ENCODE data around the gene GJB4.

GJB4 gene

DNA sequence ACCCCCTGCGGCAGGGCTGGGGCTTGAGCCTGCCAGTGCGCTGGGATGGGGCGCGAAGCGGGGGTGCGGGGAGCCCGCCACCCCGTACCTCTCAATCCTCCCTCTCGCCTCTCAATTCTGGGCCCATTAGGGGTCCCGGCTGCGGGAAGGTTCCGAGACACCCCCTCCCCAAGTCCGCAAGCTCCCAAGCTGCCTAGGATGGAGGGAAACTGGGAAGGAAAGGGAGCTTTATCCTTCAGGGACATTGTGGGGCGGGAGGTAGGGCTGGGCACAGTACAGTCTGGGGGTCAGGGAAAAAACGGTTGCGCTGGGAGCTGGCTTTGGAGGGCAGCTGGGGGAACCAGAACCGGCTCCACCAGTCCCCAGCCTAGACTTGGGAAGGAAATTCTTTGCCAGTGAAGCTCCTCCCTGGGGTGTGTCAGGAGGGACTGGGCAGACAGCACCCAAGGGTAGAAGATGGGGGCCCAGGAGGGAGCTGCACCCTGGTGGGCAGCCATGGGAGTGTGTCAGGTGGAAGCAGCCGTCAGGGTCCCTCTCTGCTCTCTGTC is 22.4 kb downstream of the GJB4 start:
- DNase-seq (ENCODE audit: insufficient read length, low spot score) (no peak), FAIRE-seq (no peak)
- TF ChIP-seq, protein P1, sequence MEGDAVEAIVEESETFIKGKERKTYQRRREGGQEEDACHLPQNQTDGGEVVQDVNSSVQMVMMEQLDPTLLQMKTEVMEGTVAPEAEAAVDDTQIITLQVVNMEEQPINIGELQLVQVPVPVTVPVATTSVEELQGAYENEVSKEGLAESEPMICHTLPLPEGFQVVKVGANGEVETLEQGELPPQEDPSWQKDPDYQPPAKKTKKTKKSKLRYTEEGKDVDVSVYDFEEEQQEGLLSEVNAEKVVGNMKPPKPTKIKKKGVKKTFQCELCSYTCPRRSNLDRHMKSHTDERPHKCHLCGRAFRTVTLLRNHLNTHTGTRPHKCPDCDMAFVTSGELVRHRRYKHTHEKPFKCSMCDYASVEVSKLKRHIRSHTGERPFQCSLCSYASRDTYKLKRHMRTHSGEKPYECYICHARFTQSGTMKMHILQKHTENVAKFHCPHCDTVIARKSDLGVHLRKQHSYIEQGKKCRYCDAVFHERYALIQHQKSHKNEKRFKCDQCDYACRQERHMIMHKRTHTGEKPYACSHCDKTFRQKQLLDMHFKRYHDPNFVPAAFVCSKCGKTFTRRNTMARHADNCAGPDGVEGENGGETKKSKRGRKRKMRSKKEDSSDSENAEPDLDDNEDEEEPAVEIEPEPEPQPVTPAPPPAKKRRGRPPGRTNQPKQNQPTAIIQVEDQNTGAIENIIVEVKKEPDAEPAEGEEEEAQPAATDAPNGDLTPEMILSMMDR (IDR thresholded peaks at IDR 0.05; ENCODE audit: insufficient read depth, missing control alignments): no peak

DNA sequence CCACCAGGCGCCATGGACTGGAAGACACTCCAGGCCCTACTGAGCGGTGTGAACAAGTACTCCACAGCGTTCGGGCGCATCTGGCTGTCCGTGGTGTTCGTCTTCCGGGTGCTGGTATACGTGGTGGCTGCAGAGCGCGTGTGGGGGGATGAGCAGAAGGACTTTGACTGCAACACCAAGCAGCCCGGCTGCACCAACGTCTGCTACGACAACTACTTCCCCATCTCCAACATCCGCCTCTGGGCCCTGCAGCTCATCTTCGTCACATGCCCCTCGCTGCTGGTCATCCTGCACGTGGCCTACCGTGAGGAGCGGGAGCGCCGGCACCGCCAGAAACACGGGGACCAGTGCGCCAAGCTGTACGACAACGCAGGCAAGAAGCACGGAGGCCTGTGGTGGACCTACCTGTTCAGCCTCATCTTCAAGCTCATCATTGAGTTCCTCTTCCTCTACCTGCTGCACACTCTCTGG is 25.2 kb downstream of the GJB4 start:
- TF ChIP-seq, protein P1 (IDR thresholded peaks at IDR 0.05; ENCODE audit: insufficient read depth, missing control alignments): no peak
- FAIRE-seq: no peak

DNA sequence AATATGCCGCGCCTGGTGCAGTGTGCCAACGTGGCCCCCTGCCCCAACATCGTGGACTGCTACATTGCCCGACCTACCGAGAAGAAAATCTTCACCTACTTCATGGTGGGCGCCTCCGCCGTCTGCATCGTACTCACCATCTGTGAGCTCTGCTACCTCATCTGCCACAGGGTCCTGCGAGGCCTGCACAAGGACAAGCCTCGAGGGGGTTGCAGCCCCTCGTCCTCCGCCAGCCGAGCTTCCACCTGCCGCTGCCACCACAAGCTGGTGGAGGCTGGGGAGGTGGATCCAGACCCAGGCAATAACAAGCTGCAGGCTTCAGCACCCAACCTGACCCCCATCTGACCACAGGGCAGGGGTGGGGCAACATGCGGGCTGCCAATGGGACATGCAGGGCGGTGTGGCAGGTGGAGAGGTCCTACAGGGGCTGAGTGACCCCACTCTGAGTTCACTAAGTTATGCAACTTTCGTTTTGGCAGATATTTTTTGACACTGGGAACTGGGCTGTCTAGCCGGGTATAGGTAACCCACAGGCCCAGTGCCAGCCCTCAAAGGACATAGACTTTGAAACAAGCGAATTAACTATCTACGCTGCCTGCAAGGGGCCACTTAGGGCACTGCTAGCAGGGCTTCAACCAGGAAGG is 25.8 kb downstream of the GJB4 start:
- DNase-seq (ENCODE audit: insufficient read length, low spot score) (no peak), FAIRE-seq (no peak)
- TF ChIP-seq, protein P1 (IDR thresholded peaks at IDR 0.05; ENCODE audit: insufficient read depth, missing control alignments): no peak

More for the DNA sequence above, 25.2 kb downstream of the GJB4 start:
- no peak for DNase-seq (ENCODE audit: insufficient read length, low spot score)

DNA sequence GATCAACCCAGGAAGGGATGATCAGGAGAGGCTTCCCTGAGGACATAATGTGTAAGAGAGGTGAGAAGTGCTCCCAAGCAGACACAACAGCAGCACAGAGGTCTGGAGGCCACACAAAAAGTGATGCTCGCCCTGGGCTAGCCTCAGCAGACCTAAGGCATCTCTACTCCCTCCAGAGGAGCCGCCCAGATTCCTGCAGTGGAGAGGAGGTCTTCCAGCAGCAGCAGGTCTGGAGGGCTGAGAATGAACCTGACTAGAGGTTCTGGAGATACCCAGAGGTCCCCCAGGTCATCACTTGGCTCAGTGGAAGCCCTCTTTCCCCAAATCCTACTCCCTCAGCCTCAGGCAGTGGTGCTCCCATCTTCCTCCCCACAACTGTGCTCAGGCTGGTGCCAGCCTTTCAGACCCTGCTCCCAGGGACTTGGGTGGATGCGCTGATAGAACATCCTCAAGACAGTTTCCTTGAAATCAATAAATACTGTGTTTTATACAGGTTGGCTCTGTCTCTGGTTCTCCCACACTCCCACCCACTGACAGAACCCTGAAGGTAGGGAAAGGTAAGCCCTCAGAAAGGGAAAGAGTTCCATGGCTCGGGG is 26.4 kb downstream of the GJB4 start:
- TF ChIP-seq, protein P1 (IDR thresholded peaks at IDR 0.05; ENCODE audit: insufficient read depth, missing control alignments): no peak
- FAIRE-seq (no peak), DNase-seq (ENCODE audit: insufficient read length, low spot score) (no peak)

DNA sequence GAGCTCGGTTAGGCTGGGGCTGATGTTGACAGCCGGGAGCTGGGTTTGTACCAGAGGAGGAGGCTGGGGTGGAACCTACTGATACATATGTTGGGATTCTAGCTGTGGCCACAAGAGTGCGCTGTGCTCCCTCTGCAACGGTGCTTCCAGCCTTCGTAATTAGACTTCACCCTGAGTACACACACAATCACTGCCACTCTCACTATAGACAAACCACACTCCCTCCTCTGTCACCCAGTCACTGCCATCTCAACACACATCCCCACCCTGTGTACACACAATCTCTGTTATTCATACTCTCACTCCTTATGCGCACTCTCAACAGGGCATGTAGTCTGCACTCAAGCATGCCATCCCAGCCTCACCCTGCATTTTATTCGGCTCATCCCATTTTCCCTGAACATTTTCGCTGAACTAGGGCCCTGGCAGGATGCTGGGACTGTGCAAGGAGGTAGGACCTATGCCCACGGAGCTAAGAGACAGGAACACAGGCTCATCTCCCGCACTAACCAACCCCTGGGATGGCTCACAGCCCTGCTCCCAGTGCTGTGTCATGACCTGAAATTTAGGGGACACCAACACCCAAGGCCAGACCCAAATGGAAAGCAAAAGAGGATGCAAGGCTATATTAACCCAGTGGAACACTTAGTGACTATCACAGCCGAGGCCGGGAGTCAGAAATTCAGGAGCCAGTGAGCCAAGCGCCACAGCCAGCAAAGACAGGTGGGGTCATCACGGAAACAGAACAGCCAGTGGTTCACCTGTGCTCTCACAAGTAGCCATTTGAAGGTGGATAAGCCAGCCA is 27.2 kb downstream of the GJB4 start:
- DNase-seq (ENCODE audit: insufficient read length, low spot score) (peak; percentile 58), FAIRE-seq (peak; percentile 73)
- TF ChIP-seq, protein P1 (IDR thresholded peaks at IDR 0.05; ENCODE audit: insufficient read depth, missing control alignments): peak; percentile 85

DNA sequence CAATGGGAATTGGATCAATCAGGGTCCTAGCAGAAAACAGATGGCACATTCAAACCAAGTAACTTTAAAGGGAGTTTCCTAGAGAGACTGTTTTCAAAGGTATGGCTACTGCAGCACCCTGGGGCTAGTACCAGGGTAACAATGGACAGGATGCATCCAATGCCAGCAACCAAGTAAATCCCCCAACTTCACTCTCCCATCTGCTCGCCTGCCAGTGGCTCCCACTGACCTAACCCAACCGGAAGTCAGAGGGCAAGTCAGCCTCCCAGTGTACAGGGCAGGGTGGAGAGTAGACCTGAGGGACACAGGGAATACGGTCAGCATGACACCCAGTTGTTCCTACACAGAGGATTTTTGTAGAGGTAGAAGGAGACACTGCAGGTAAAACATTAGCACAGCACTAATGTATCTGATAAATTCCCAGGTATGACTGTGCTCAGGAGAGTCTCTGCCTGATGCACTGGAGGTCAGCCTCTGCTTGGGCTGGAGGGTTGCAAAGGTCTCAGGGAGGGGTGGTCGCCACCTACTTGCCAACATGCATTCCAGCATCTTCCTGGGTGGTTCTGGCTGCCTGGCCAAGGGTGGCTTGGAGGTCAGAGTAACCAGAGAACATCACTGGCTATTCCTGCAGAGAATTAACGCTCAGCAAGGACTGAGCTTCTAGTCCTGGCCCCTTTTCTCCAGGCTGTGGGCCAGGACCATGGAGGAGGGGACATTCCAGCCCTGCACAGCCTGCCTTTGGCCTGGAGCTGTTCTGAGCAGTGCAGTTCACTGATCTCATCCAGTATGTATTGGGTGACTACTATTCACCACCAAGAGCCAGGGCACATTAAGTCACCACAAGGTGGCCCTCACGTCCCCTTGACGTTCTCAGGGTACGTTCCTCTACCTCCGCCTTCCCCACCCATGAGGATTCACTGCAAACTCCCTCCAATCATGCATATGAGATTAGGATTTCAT is 28.2 kb downstream of the GJB4 start:
- FAIRE-seq (no peak), DNase-seq (ENCODE audit: insufficient read length, low spot score) (no peak)
- TF ChIP-seq, protein P1 (IDR thresholded peaks at IDR 0.05; ENCODE audit: insufficient read depth, missing control alignments): peak; percentile 33
